ENCODE data around the gene ADAMTS17.

DNA sequence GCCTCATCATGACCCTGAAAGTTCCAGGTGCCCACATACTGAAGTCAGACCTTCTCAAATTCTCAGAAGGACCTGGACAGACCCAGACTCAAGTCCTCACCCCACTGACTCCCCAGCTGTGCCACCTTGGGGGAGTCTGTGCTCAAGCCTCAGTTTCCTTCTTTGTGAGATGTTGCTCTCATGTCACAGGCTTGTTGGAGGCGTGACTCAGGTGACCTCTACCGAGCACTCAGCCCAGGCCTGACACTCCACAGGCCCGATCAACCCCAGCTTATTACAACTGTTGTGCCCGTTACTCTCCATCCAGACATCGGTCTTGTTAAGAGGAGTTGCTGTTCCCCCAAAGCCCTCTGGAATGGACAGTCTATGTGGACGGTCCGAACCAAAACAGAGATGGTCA, 332.4 kb downstream of the ADAMTS17 start:
- TF ChIP-seq, protein P1, sequence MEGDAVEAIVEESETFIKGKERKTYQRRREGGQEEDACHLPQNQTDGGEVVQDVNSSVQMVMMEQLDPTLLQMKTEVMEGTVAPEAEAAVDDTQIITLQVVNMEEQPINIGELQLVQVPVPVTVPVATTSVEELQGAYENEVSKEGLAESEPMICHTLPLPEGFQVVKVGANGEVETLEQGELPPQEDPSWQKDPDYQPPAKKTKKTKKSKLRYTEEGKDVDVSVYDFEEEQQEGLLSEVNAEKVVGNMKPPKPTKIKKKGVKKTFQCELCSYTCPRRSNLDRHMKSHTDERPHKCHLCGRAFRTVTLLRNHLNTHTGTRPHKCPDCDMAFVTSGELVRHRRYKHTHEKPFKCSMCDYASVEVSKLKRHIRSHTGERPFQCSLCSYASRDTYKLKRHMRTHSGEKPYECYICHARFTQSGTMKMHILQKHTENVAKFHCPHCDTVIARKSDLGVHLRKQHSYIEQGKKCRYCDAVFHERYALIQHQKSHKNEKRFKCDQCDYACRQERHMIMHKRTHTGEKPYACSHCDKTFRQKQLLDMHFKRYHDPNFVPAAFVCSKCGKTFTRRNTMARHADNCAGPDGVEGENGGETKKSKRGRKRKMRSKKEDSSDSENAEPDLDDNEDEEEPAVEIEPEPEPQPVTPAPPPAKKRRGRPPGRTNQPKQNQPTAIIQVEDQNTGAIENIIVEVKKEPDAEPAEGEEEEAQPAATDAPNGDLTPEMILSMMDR (IDR thresholded peaks at IDR 0.05; ENCODE audit: borderline replicate concordance, extremely low read depth, low read length, poor library complexity, severe bottlenecking), result no peak
- no peak for TF ChIP-seq EZH2 (IDR thresholded peaks at IDR 0.05; ENCODE audit: borderline replicate concordance, low read depth, low read length, severe bottlenecking)
